GM12878 (cell line): Measurements from ENCODE around the gene CACNA2D3. TPM values are rescaled to one million over a fixed set of nuclear protein-coding genes. Genes with fewer than 3 reads are reported as not detected.

Source experiments
- ATAC-seq: fragments of 200-7000 bp; cut with Tn5 transposase; 3 replicates; pipeline ENCODE4 v1.9.1; 2020; ENCODE audit warnings: mild to moderate bottlenecking, moderate library complexity
- BruUV-seq: library from RNA; stranded (reverse); fragments of 400-500 nt; replicated peaks from 2 replicates; lab custom pipeline; 2021; lab: Mats Ljungman, UMichigan
- CTCF ChIA-PET: fragments of 300-600 bp; sonication (Branson Sonifier 250); formaldehyde crosslinking; extraction: SDS; loops from one replicate; lab custom pipeline; 2021; ENCODE audit warnings: inconsistent platforms; lab: Yijun Ruan, JAX
- POLR2A ChIA-PET: fragments of 350-600 bp; formaldehyde crosslinking; extraction: SDS; loops from one replicate; lab custom pipeline; 2021; ENCODE audit warnings: inconsistent platforms; lab: Charles Lee
- RAD21 ChIA-PET: fragments of 300-600 bp; sonication (Branson Sonifier 250); formaldehyde crosslinking; loops from one replicate; lab custom pipeline; 2023; ENCODE audit warnings: antibody characterized with exemption; ENCODE audit not compliant: unreplicated experiment; lab: Charles Lee
- SMC1A ChIA-PET: fragments of 300-600 bp; sonication (Branson Sonifier 250); formaldehyde crosslinking; loops from one replicate; lab custom pipeline; 2023; ENCODE audit not compliant: unreplicated experiment, uncharacterized antibody; lab: Charles Lee
- DNase-seq: peaks from one replicate; pipeline ENCODE4 v3.0.0-alpha.2; 2011; ENCODE audit warnings: low read depth, low spot score
- FAIRE-seq: peaks from 3 replicates; lab custom pipeline; 2011; peaks lifted over from hg19 to GRCh38; lab: Jason Lieb, UNC
- H2AFZ ChIP-seq: 2 replicates; pipeline ENCODE4 v1.6.0; 2011; ENCODE audit warnings: low read depth, low read length, control low read depth; ENCODE audit not compliant: control insufficient read depth
- H3K27ac ChIP-seq: 2 replicates; pipeline ENCODE4 v1.5.1; 2011; ENCODE audit warnings: control low read depth; ENCODE audit not compliant: control insufficient read depth, insufficient read depth
- H3K27me3 ChIP-seq, 2 experiments: replicated peaks in 1 of 2; 2 replicates each; pipeline versions ENCODE4 v1.6.0 to v1.6.1; 2011; ENCODE audit warnings: low read length in 1 of 2; ENCODE audit not compliant: control insufficient read depth in 2 of 2, insufficient read depth in 2 of 2
- H3K36me3 ChIP-seq, 2 experiments: 2 replicates each; pipeline ENCODE4 v1.5.1; 2011; ENCODE audit warnings: low read length in 1 of 2; ENCODE audit not compliant: control insufficient read depth in 2 of 2, insufficient read depth in 2 of 2
- H3K4me1 ChIP-seq: 2 replicates; pipeline ENCODE4 v1.6.1; 2011; ENCODE audit warnings: mild to moderate bottlenecking, low read length, moderate library complexity, mixed read lengths; ENCODE audit not compliant: control insufficient read depth, insufficient read depth
- H3K4me2 ChIP-seq: 2 replicates; pipeline ENCODE4 v1.6.0; 2011; ENCODE audit warnings: control low read depth; ENCODE audit not compliant: control insufficient read depth, insufficient read depth
- H3K4me3 ChIP-seq: fragments of 200-600 bp; sonication (generic); 2 replicates; pipeline ENCODE4 v1.5.1; 2016
- H3K79me2 ChIP-seq: 2 replicates; pipeline ENCODE4 v1.6.0; 2011; ENCODE audit warnings: low read length; ENCODE audit not compliant: control insufficient read depth, insufficient read depth
- H3K9ac ChIP-seq: 2 replicates; pipeline ENCODE4 v1.8.0; 2011; ENCODE audit warnings: low read length, control low read depth, mixed read lengths; ENCODE audit not compliant: control insufficient read depth, insufficient read depth
- H3K9me3 ChIP-seq: replicated peaks from 3 replicates; pipeline ENCODE4 v1.5.1; 2011; ENCODE audit warnings: mild to moderate bottlenecking, low read length; ENCODE audit not compliant: control insufficient read depth, insufficient read depth
- H4K20me1 ChIP-seq: 2 replicates; pipeline ENCODE4 v1.6.0; 2011; ENCODE audit not compliant: control insufficient read depth, insufficient read depth
- ASH2L ChIP-seq: fragments of 300-600, 200-600 bp; sonication (generic); IDR thresholded peaks from 2 replicates; pipeline ENCODE4 v1.6.1; 2017; ENCODE audit warnings: low read depth, mild to moderate bottlenecking, borderline replicate concordance
- CREB1 ChIP-seq: IDR thresholded peaks from 2 replicates; pipeline ENCODE4 v1.6.1; 2012; ENCODE audit warnings: low read depth, mild to moderate bottlenecking, inconsistent platforms
- ESRRA ChIP-seq: IDR thresholded peaks from 2 replicates; pipeline ENCODE4 v1.6.1; 2012; ENCODE audit warnings: mild to moderate bottlenecking, low read length, improper control_type of control experiment
- HCFC1 ChIP-seq: fragments of 150-350 bp; IDR thresholded peaks from 2 replicates; pipeline ENCODE4 v1.6.1; 2014; ENCODE audit warnings: low read length
- KAT2A ChIP-seq: conservative IDR thresholded peaks from 2 replicates; pipeline ENCODE4 v1.6.1; 2011; ENCODE audit warnings: low read depth, low read length; ENCODE audit not compliant: control insufficient read depth
- MYB ChIP-seq: fragments of 150-350 bp; IDR thresholded peaks from 2 replicates; pipeline ENCODE4 v1.6.1; 2014; ENCODE audit warnings: mild to moderate bottlenecking, low read depth, low read length, borderline replicate concordance
- NR2F1 ChIP-seq: fragments of 450-650 bp; conservative IDR thresholded peaks from 2 replicates; pipeline ENCODE4 v1.6.1; 2017; ENCODE audit warnings: mild to moderate bottlenecking
- NRF1 ChIP-seq: conservative IDR thresholded peaks from 2 replicates; pipeline ENCODE4 v1.6.1; 2011; ENCODE audit warnings: mild to moderate bottlenecking, low read depth, low read length, improper control_type of control experiment
- POLR2AphosphoS2 ChIP-seq: IDR thresholded peaks from 2 replicates; pipeline ENCODE4 v1.6.1; 2011; ENCODE audit warnings: low read depth, mild to moderate bottlenecking, low read length, improper control_type of control experiment, moderate library complexity
- RELA ChIP-seq: fragments of 450-650 bp; IDR thresholded peaks from 2 replicates; pipeline ENCODE4 v1.8.0; 2014; ENCODE audit warnings: borderline replicate concordance; ENCODE audit not compliant: partially characterized antibody
- SMAD1 ChIP-seq: fragments of 450-650 bp; IDR thresholded peaks from 2 replicates; pipeline ENCODE4 v1.6.1; 2018; ENCODE audit warnings: mild to moderate bottlenecking, low read depth; ENCODE audit not compliant: partially characterized antibody
- SPI1 ChIP-seq: IDR thresholded peaks from 2 replicates; pipeline ENCODE4 v1.6.1; 2011; ENCODE audit warnings: low read depth, mild to moderate bottlenecking, low read length, moderate library complexity, borderline replicate concordance; ENCODE audit not compliant: insufficient read depth
- SREBF1 ChIP-seq: IDR thresholded peaks from 2 replicates; pipeline ENCODE4 v1.6.1; 2012; ENCODE audit warnings: mild to moderate bottlenecking, low read length
- SREBF2 ChIP-seq: IDR thresholded peaks from 2 replicates; pipeline ENCODE4 v1.6.1; 2012; ENCODE audit warnings: mild to moderate bottlenecking, low read length
- TBL1XR1 ChIP-seq: IDR thresholded peaks from 2 replicates; pipeline ENCODE4 v1.6.1; 2012; ENCODE audit warnings: low read depth, low read length, improper control_type of control experiment
- TCF7 ChIP-seq: IDR thresholded peaks from 2 replicates; pipeline ENCODE4 v1.6.1; 2014; ENCODE audit warnings: antibody characterized with exemption, borderline replicate concordance
- YBX1 ChIP-seq: fragments of 450-650 bp; IDR thresholded peaks from 2 replicates; pipeline ENCODE4 v1.6.1; 2016; ENCODE audit warnings: antibody characterized with exemption
- ZBTB33 ChIP-seq: fragments of 450-650 bp; IDR thresholded peaks from 2 replicates; pipeline ENCODE4 v1.6.1; 2017; ENCODE audit warnings: mild to moderate bottlenecking
- whole genome bisulfite sequencing: methylation state at CpG from one replicate; pipeline ENCODE4 v1.1.6; 2016; ENCODE audit warnings: low lambda C conversion rate; ENCODE audit not compliant: insufficient replicate concordance, insufficient coverage; ENCODE audit errors: missing lambda C conversion rate; 5-methylcytosine and 5-hydroxymethylcytosine counted together
- in situ Hi-C: fragments of 300-500 bp; cut with MboI; formaldehyde crosslinking; loops from 9 replicates; pipeline ENCODE4 v1.14.3; 2018; ENCODE audit warnings: mixed read lengths
- intact Hi-C: fragments of 100-400 bp; cut with micrococcal nuclease; formaldehyde crosslinking; loops from one replicate; pipeline ENCODE4 v1.14.2; 2022; ENCODE audit not compliant: unreplicated experiment
- polyA plus RNA-seq, 11 experiments: library from polyadenylated mRNA; depleted of rRNA in 4 of 11; unstranded in 6 of 11; stranded (reverse) in 5 of 11; fragments of >200 nt; fragmentation: Nextera tagmentation in 4 of 11; fragmentation: Illumina TruSeq in 1 of 11; extraction: Ambion mirVana in 4 of 11; extraction: Trizol in 1 of 11; gene quantifications; 1 replicate in 1 of 11; 2 replicates in 10 of 11; pipeline versions ENCODE4 v1.2.1 to v1.2.3, GENCODE V29; 2011 to 2016; ENCODE audit warnings: inconsistent platforms in 2 of 11, missing spikeins in 2 of 11, low read depth in 1 of 11
- total RNA-seq, 4 experiments: library from RNA; depleted of rRNA in 3 of 4; stranded (reverse); fragments of >200 nt in 3 of 4; fragmentation: Illumina TruSeq in 1 of 4; extraction: Trizol in 1 of 4; gene quantifications; 2 replicates each; pipeline versions ENCODE4 v1.2.1 to v1.2.3, GENCODE V29; 2013 to 2021

Gene CACNA2D3
- total and polyA plus RNA-seq, 10 of the 15 experiments (the other 5 are each of a cell fraction or from before 2014, with no cell fraction given): not detected

GRCh38 chr3:54818486-54818885 is 696.1 kb downstream of the CACNA2D3 start:
- CTCF ChIA-PET: no interaction called here
- intact Hi-C loops (no loop called here), in situ Hi-C loops (no loop called here)
- POLR2A ChIA-PET: no interaction called here
- no peak overlapping the region for H3K9ac ChIP-seq
- no peaks in the 10 kb centered on the region for H3K36me3 ChIP-seq
- no peak overlapping the region for H3K27ac ChIP-seq
- no peak for TF ChIP-seq SREBF1
- TF ChIP-seq ZBTB33: no peak
- TF ChIP-seq KAT2A: no peak
- no peak for TF ChIP-seq ASH2L
- TF ChIP-seq YBX1: no peak
- no peak for TF ChIP-seq POLR2AphosphoS2
- no peak for TF ChIP-seq RELA
- no peak for TF ChIP-seq TBL1XR1
- no peak for TF ChIP-seq NRF1
- no peak for TF ChIP-seq ESRRA
- no peak for TF ChIP-seq SMAD1
- TF ChIP-seq HCFC1: no peak
- no peak for TF ChIP-seq NR2F1
- TF ChIP-seq SPI1: no peak
- no peak for TF ChIP-seq TCF7
- TF ChIP-seq CREB1: no peak
- no peak for TF ChIP-seq MYB
- TF ChIP-seq SREBF2: no peak
- RAD21 ChIA-PET: no interaction called here
- ATAC-seq (no peak), FAIRE-seq (no peak), DNase-seq (no peak)
- no peaks in the 10 kb centered on the region for H3K4me1 ChIP-seq
- no peaks in the 10 kb centered on the region for H3K79me2 ChIP-seq
- BruUV-seq: no TSS peak
- no peaks in the 10 kb centered on the region for H4K20me1 ChIP-seq
- H3K4me2 ChIP-seq: no peak overlapping the region
- no peaks in the 10 kb centered on the region for H3K27me3 ChIP-seq
- H3K9me3 ChIP-seq: no peaks in the 10 kb centered on the region
- H3K4me3 ChIP-seq: no peak overlapping the region
- WGBS: 49% methylated on average over 2 of the region's 2 CpGs
- H2AFZ ChIP-seq: no peak overlapping the region
- SMC1A ChIA-PET: no interaction called here
